ENCODE data around the gene LONP1. TPM values are rescaled to one million over a fixed set of nuclear protein-coding genes. Genes with fewer than 3 reads are reported as not detected.

LONP1 gene
- polyA plus RNA-seq, 3 donors = 12.1 to 37.2 (median 13.8) TPM

- Histone ChIP-seq H3K27ac (ENCODE audit: low read depth in 1 of 2, low read length in 2 of 2) (no peak overlapping the region), H3K9me3 (replicated peaks in 1 of 2; ENCODE audit: control insufficient read depth in 1 of 2, insufficient read depth in 1 of 2, low read length in 2 of 2) (no peaks in the 10 kb centered on the region), H4K20me1 (ENCODE audit: insufficient read depth, low read length) (no peaks in the 10 kb centered on the region), H3K4me2 (replicated peaks; ENCODE audit: extremely low read depth, low read length, poor library complexity, severe bottlenecking) (no peak overlapping the region), H3K9ac (ENCODE audit: insufficient read depth, low read length, poor library complexity, severe bottlenecking) (no peak overlapping the region), H3K79me2 (ENCODE audit: insufficient read depth, low read length) (peaks cover 8% of the 10 kb centered on the region), H3K4me1 (ENCODE audit: control insufficient read depth in 1 of 2, insufficient read depth in 2 of 2, low read length in 2 of 2) (peaks cover 21 to 32% of the 10 kb centered on the region in 2 donors), H3K36me3 (replicated peaks in 1 of 2; ENCODE audit: control insufficient read depth in 1 of 2, insufficient read depth in 2 of 2, low read length in 2 of 2) (no peaks in the 10 kb centered on the region), H3K4me3 (replicated peaks in 1 of 3; ENCODE audit: low read depth in 2 of 3, low read length in 3 of 3) (no peak overlapping the region), H2AFZ (ENCODE audit: insufficient read depth, low read depth, low read length, poor library complexity, severe bottlenecking) (no peak overlapping the region), H3K27me3 (ENCODE audit: control insufficient read depth in 2 of 2, insufficient read depth in 2 of 2, low read length in 2 of 2) (no peaks in the 10 kb centered on the region)
- WGBS (ENCODE audit: insufficient coverage) = 89% methylated on average over 3 of the region's 3 CpGs
- DNase-seq = no peak
- no peak for TF ChIP-seq CTCF (IDR thresholded peaks at IDR 0.05)
- H3K27ac Mint-ChIP-seq = peak overlapping the region in 1 of 7 donors; percentile 15
- peak overlapping the region in 1 of 2 donors; percentile 32 for H3K4me3 Mint-ChIP-seq
- peaks cover 0 to 5% (median 5%) of the 10 kb centered on the region in 3 donors for H3K27me3 Mint-ChIP-seq (ENCODE audit: low read depth in 3 of 3)
- intact Hi-C loops (cut with micrococcal nuclease) = loop anchor here (10.0 kb wide), 3 partner anchors 113 to 693 kb away; partner anchors contain the start of genes ALKBH7 (in 1 of the 2), DUS3L (in 1 of the 2), NDUFA11 (in 1 of the 2) and PSPN (in 1 of the 2)
- peaks cover 24% of the 10 kb centered on the region for H3K4me1 Mint-ChIP-seq
- peaks cover 0 to 2% (median 0%) of the 10 kb centered on the region in 7 donors for H3K9me3 Mint-ChIP-seq
- H3K36me3 Mint-ChIP-seq = no peaks in the 10 kb centered on the region
These were observed 37.9 kb downstream of the LONP1 start for GRCh38 chr19:5682107-5682482.

GRCh38 chr19:5681391-5682106, 38.4 kb downstream of the LONP1 start:
- H3K9me3 Mint-ChIP-seq = peaks cover 0 to 2% (median 0%) of the 10 kb centered on the region in 7 donors
- Histone ChIP-seq H3K4me3 (replicated peaks in 1 of 3; ENCODE audit: low read depth in 2 of 3, low read length in 3 of 3) (peak overlapping the region in 2 of 3 experiments; percentile 95 to 99), H3K4me1 (ENCODE audit: control insufficient read depth in 1 of 2, insufficient read depth in 2 of 2, low read length in 2 of 2) (peaks cover 21 to 27% of the 10 kb centered on the region in 2 donors), H3K27me3 (ENCODE audit: control insufficient read depth in 2 of 2, insufficient read depth in 2 of 2, low read length in 2 of 2) (no peaks in the 10 kb centered on the region), H3K4me2 (replicated peaks; ENCODE audit: extremely low read depth, low read length, poor library complexity, severe bottlenecking) (peak overlapping the region; percentile 92), H3K36me3 (replicated peaks in 1 of 2; ENCODE audit: control insufficient read depth in 1 of 2, insufficient read depth in 2 of 2, low read length in 2 of 2) (no peaks in the 10 kb centered on the region), H3K79me2 (ENCODE audit: insufficient read depth, low read length) (peaks cover 8% of the 10 kb centered on the region), H2AFZ (ENCODE audit: insufficient read depth, low read depth, low read length, poor library complexity, severe bottlenecking) (peak overlapping the region; percentile 96), H3K9ac (ENCODE audit: insufficient read depth, low read length, poor library complexity, severe bottlenecking) (peak overlapping the region; percentile 91), H4K20me1 (ENCODE audit: insufficient read depth, low read length) (no peaks in the 10 kb centered on the region), H3K27ac (ENCODE audit: low read depth in 1 of 2, low read length in 2 of 2) (no peak overlapping the region), H3K9me3 (replicated peaks in 1 of 2; ENCODE audit: control insufficient read depth in 1 of 2, insufficient read depth in 1 of 2, low read length in 2 of 2) (no peaks in the 10 kb centered on the region)
- no peak for TF ChIP-seq CTCF (IDR thresholded peaks at IDR 0.05)
- DNase-seq = no peak
- H3K27me3 Mint-ChIP-seq (ENCODE audit: low read depth in 3 of 3) = peaks cover 0 to 5% (median 5%) of the 10 kb centered on the region in 3 donors
- peaks cover 23% of the 10 kb centered on the region for H3K4me1 Mint-ChIP-seq
- WGBS (ENCODE audit: insufficient coverage) = 69% methylated on average over 14 of the region's 17 CpGs
- H3K4me3 Mint-ChIP-seq = peak overlapping the region; percentile 25 to 88
- intact Hi-C loops (cut with micrococcal nuclease) = loop anchor here (2.0 to 10.0 kb wide), 4 partner anchors 59 to 693 kb away; partner anchors contain the start of genes ALKBH7 (in 1 of the 2), DUS3L (in 1 of the 2), NDUFA11 (in 1 of the 2) and PSPN (in 1 of the 2)
- no peaks in the 10 kb centered on the region for H3K36me3 Mint-ChIP-seq
- peak overlapping the region in 6 of 7 donors; percentile 5 to 84 (median 50) for H3K27ac Mint-ChIP-seq
